ENCODE results near the gene SGPP2.

- no peak for TF ChIP-seq POLR2A (IDR thresholded peaks at IDR 0.05; ENCODE audit: low read length)
- TF ChIP-seq GATA1 (IDR thresholded peaks at IDR 0.05; ENCODE audit: low read depth, low read length), result no peak
Measured at GRCh38 chr2:222468346-222468745, 44.0 kb downstream of the SGPP2 start.
